HG02938 (cell line): ENCODE data around the gene SEC31B.

ENCODE experiments used
- ATAC-seq: cut with Tn5 transposase; IDR thresholded peaks from one replicate; pipeline ENCODE4 v1.9.1; 2021; ENCODE audit warnings: mild to moderate bottlenecking, moderate library complexity; ENCODE audit not compliant: unreplicated experiment

The SEC31B gene

DNA sequence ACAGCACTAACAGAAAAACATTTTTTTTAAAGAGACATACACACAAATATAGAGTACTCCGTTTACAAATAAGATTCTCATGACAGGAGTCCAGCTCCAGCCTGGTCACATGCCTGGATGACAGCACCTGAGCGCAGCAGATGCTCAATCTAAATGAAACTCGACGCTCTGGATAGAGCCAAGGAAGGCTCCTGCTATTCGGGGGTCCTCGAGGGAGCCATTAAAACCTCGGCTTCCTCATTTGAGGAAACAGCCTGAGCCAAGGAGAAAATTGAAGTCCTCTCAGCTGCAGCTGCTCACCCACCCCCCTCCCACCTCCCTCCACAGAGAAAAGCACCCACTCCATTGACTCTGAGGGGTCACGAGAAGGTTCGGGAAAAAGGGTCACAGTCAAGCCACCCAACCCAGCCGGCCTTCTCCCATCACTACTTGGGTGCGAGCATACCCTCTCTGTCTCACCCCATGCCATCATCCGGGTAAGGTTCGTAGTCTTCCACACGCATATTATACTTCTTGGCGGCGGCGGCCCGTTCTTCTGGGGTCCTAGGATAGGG, 9.3 kb upstream of the SEC31B start:
- ATAC-seq = no peak

DNA sequence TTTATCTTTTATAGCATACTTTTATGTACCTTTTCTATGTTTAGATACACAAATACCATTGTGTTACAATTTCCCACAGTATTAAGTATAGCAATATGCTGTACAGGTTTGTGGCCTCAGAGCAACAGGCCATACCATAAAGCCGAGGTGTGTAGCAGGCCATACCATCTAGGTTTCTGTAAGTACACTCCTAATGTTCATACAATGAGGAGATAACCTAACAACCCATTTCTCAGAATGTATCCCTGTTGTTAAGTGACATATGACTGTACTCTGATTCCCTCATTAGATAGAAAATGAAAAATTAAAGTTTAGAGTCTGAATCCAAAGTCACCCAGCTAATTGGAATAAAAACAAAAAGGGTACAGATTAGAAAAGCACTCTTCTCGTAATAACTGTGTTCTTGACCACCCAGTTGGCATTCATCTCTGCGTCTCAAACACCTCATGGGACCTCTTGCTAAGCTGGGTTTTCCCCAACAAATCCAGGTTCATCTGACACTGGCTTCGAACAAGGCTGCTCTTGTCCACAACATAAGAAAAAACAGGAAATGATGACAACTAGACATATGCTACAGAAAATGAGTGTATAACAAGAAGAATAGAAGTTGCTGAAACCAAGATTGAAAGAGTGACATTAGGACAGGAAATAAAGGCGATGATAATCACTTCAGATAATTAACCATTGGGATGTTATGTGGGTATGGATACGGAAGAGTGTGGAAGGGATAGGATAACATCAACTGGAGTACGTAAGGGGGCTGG, 8.6 kb upstream of the SEC31B start:
- ATAC-seq = no peak

DNA sequence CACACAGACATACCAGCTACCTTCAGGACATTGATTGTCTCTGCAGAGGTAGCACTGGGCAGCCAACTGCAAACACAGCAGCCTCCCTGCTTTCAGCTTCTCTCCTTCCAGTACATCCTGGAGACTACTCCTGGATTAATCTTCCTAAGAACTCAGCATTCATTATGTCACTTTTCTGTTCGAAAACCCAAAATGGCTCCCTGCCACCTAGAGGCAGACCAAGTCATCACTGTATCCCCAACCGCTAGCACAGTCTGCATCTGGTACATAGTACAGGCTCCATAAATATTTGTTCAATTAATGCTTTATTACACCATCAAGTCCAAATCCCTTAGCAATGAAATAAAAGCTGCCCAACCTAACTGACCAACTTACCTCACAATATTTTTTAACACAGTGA, 5.0 kb upstream of the SEC31B start:
- ATAC-seq = no peak

DNA sequence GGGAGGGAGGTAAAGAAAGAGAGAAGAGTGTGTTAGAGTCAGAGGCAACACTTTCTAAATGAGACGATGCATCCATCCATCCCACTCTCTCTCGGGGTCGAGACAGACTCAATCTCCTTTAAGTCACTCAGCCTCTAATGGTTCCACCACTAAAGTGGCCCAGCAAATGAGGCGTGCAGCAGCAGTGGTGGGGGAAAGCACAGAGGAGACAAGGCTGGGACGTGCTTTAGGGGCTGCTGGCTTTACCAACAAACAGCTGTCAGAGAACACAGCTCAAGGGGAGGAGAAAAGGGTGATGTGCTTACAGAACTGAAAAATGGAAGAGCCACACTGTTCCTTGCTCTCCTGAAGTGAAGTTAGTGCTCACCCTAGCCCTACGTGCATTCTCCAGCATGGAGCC, 4.5 kb upstream of the SEC31B start:
- no peak for ATAC-seq

DNA sequence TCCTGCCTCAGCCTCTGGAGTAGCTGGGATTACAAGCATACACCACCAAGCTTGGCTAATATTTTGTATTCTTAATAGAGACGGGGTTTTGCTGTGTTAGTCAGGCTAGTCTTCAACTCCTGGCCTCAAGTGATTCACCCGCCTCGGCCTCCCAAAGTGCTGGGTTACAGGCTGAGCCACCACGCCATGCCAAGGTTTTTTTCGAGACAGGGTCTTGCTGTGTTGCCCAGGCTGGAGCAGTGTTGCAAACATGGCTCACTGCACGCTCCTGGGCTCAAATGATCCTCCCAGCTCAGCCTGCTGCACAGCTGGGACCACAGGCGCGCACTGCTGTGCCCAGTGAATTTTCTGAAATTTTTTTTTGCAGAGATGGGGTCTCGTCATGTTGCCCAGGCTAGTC, 3.3 kb upstream of the SEC31B start:
- no peak for ATAC-seq

DNA sequence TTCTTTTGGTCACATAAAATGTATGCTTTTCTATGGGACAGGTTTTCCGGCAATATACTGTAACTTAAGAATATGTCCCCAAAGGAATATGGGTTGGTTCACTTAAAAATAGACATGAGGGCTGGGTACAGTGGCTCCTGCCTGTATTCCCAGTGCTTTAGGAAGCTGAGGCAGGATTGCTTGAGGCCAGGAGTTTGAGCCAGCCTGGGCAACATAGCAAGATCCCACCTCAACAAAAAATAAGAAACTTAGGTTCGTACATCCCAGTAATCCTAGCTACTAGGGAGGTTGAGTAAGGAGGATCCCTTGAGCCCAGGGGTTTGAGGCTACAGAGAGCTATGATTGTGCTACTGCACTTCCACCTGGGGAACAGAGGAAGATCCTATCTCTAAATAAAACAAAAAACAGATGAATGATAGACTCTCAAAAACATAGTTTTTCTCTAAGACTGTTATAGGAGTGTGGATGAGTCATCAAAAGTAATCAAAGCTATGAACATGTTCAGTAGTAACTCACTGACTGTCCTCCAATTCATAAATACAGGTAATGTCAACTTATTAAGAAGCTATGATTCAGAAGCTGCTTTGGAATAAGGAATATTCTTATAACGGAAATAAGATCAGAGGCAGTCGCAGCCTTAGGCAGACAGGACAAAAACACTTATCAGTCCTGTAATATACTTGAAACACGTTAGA, 2.6 kb upstream of the SEC31B start:
- ATAC-seq = no peak

DNA sequence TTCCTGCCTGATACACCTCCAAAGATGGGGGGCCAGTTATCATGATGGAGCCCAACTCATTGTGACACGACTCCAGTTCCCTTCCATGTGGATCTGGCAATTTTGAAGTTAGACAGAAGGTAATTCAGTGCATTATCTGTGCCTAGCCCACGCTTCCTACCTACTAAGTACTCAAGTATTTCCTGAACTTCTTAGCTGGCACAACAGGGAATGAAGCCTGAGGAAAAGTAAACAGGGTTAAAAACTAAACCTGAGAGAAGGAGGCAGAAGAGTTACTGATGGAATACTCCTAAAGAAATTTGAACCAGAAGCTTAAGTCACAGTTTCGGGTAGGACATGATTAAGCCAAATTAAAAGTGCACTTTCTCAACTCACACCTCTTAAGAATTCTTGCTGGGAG, 1.1 kb upstream of the SEC31B start:
- no peak for ATAC-seq

DNA sequence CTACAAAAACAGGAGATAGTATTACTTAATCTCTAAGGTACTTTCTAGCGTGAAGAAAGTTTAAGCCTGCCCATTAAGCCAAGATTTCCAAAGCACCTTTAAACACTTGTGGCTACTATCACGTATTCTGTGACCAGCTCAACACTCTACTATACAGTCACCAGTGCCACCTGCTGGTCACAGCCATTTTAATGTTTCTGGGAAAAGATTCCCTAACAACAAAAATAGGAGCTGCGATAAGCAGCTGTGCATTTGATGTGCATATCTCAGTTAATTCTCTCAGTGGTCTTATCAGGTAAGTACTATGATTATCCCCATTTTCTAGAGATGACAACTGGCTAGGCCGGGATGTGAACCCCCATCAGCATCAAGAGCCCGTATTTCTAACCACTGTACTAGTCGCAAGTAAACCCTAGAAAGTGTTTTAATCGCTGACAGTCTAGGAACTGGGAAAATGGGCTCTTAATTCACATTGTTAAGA, 860 bp downstream of the SEC31B start:
- ATAC-seq = no peak

DNA sequence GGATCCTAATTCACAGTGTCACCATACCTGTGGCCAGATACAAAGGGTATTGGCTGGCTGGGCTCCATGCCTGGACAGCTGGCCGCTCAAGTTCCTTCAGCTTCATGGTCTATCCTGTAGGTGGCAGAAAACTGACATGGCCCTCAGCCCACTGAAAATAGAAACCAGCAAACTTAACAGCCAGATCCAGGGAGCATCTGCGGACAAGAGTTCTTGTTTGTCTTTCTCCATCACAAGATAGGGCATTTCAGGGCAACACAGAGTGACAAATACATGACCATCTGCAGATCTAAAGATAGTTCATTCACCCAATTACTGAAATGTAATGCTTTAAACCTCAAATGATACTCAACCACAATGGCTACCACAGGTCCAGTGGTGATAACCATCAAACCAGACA, 2.8 kb downstream of the SEC31B start:
- no peak for ATAC-seq

DNA sequence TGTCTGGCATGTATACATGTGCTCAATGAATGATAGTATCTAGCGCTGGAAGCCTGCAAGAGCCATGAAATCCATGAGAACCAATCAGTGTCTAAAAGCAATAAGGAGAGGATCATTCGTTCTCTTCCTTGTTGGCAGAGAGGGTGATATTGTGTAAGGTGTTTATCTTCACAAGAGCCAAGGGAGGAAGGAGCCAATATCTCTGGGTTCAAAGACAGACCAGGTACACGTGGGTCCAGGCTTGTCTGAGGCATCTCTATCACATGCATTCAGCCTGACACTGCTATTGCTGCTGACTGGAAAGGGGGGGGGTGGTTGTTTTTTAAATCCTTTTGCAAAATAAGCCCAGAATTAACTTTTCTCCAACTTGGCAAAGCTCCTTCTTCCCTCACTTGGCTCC, 4.0 kb downstream of the SEC31B start:
- ATAC-seq = no peak

DNA sequence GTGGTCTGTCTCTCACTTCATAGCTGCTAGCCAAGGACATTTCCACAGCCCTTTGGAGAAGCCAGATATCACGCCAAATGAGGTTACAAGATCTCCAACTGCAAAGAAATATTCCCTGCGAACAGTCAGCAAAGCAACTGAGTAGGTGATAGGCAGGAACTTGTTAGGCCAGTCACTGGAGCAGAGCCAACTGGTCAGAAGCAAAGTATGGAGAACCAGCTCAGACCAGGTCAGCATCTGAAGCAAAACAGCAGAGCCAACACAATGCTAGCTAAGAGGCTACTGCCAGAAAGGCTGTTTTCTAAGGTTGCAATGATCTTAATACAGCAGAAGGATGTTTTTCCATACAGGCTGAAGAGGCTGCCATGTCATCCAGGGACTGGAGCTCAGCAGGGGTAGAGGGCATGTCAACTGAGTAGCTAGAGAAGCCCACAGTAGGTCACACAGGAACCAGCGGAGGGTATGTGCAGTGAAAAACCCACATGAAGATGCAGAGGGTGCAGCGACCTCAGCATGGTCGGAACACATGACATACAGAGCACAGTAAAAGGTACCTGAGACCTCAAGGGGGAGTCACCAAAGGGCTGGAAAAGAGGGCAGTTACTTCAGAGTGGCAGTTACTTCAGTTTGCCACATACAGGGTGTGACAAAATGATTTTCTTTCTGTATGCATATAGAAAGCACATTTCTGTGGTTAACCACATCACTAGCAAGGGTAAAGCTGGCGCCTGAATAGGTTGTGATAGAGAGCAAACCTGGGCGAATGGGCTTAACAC, 8.9 kb downstream of the SEC31B start:
- ATAC-seq = no peak

DNA sequence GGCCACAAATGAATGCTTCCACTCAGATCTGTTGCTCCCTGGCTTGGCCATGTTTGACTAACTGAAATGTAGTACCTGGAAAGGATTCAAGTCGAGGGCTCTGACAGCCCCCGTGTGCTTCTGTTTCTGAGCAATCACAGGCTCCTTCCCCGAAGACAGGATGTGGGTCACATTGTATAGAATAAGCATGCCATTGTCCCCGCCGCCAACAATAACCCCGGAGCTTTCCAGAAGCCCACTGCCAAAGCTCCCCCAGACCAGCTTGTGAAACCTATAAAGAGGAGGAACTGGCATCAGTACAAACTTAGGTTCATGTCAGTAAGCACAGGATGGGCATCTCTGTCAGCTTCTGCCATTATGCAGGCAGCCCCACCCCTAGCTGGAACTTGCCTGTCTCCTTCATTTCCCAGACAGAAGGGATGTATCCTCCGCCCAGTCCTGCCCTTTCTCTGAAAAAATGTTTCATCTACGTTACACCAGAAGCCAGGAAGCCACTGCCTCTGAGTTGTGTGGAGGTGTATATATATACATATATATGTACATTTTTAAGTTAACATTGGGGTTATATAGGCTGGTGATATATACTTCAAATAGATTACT, 10.3 kb downstream of the SEC31B start:
- no peak for ATAC-seq

DNA sequence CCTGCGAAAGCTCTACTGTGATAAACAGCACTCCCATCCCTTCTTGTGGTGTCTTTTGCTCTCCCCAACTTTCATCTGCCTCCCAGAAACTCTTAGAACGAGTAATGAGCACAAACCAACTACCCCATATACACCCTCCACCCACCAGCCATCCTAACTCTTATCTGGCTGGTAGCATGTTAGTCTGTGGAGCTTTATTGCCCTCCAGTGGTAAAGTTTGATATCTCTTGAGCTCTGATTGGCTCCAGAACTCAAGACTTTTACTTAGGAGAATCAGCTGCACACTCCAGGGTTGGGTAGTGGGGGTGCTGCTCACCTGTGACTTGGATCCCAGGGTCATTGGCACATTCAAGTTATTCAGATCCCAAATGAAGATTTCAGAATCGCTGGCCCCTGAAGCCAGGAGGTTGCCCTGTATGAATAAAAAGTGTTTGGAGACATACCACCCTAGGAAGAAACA, 10.9 kb downstream of the SEC31B start:
- ATAC-seq = peak; percentile 72

DNA sequence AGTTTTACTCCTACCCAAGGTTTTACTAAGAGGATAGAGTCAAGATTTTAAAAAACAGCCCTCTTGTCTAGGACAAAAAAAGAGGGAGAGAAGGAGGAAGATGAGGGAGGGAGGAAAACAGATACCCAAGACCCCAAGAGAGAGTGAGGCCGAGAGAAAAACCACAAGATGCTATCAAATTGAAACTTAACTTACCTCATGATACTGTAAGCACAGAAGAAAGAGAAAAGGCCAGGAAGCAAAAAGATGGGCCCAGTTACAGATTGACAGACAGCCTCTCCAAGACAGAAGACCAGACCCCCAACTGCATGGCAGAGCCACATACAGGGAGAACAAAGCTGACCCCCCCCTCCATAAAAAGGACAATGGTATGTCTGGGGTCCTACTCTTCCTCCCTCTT, 11.4 kb downstream of the SEC31B start:
- no peak for ATAC-seq

DNA sequence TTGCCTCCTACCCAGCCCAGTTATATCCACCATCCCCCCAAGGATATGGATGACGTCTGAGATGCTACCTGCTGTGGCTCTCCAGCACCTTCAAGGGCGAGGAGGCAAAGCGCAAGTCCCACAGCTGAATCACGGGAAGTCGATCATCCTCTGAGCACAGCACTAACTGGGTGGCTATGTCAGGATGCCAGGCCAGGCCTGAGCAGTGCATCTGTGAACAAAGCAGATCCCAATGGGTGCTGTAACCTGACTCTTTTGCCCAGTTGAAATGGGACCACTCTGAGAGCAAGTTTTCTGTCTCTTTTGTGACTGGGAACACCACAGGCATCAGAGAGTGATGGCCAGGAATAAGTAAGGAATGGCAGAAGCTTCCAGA, 12.3 kb downstream of the SEC31B start:
- ATAC-seq = no peak

DNA sequence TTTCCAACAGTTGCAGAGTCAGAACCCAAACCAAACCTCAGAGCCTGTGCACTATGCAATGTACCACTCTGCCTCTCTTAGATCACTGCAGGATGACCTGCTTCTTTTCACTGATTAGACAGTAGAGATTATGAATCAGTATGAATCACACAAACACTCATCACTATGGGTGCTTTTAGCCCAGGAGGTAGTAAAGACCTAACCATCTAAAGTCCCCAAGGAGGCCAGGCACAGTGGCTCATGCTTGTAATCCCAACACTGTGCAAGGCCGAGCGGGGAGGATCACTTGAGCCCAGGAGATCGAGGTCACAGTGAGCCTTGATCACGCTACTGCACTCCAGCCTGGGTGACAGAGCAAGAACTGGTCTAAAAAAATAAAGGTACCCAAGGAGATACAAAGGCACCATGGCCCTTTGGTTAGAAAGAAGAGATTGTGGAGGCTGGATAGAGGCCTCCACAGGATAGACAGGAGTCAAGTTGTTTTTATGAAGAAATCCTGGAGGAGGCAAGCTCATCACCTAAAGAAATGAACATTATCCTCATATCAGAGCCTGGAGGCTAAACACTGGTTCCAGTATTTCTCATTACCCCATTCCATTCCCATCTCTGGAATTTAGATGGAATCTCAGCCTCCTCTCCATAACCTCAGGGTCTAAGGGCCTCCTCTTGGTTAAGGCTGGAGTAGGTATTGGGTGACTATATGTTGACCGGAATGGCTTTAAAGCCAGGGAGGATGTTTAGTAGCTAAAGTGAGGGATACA, 12.9 kb downstream of the SEC31B start:
- ATAC-seq = no peak

DNA sequence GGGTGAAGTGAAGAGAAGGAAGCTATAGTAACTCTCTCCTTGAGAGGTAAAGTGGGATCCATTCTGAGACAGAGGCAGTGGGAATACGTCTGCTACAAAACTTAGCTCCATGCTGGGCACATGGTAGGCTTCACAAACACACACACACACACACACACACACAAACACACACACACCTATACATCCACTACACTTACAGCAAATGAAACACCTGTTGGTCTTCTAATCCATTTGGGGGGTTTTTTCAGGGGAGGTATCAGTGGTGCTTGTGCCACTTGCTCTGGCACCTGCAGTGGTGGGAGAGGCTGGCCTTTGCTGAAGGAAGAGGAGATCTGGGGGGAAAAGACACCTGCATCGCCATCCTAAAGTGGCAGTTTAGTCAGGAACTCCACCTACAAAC, 14.5 kb downstream of the SEC31B start:
- ATAC-seq = no peak

DNA sequence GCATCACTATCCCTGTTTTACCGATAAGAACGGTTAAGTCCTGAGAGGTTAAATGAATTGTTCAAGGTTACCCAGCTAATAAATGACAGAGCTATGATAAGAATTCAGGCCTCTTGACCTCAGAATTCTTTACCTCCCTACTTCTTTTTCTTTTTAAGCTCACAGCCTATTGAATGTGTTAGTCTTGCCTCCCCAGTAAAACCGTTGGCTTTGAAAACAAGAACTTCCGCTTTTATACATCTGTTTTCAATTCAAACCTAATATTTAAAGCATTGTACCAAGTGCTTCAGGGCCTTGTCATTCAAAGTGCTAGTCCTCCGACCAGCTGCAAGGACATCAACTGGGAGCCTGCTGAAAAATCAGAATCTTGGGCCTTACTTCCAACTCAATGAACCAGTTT, 15.6 kb downstream of the SEC31B start:
- no peak for ATAC-seq

DNA sequence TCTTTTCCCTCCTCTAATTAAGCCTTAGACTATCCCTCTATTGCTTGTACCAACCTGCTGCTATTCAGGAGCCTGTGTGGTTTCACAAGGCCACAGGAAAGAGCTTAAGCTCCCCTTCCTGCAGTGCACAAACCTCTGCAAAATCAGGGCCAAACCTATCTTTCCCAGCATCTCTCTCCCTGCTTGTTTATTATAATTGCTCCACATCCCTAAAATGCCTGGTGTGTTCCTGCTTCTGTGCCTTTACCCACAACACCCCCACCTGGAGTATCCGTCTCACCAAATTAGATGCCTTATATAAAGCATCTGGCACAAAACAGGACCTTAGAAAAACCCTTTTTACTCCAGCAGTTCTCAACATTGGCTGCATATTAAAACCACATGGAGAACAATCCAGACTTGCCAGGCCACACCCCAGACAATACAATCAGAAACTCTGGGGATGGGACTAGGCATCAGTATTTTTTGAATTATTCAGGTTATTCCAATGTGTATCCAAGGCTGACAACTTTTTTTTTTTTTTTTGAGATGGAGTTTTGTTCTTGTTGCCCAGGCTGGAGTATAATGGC, 16.7 kb downstream of the SEC31B start:
- no peak for ATAC-seq

DNA sequence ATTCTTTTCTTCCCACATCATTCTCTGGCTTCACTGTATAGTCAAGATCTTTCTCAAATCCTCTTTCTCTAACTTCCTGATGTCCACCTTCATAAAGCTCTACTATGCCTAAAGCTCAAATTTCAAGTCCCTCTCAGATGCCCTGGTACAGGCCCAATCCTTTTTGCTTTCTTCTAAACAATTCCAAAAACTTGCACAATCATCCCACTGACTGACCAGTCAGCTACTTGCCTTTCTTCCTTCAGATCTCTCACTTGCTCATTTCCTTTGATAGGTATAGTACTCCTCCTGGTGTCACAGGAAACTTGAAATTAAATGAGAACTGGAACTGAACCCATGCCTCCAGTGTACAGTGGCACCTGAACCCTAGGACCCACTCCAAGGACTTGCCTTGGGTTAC, 18.2 kb downstream of the SEC31B start:
- ATAC-seq = no peak
